PFSK-1 (cell line): ENCODE data around the gene SMAD4.

Experiments
- POLR2AphosphoS5 ChIP-seq: IDR thresholded peaks from 2 replicates; pipeline ENCODE4 v1.6.1; 2012; ENCODE audit warnings: low read depth, mild to moderate bottlenecking, control low read depth, low read length, moderate library complexity
- TAF1 ChIP-seq: IDR thresholded peaks from 2 replicates; pipeline ENCODE4 v1.6.1; 2012; ENCODE audit warnings: low read length, control low read depth, borderline replicate concordance; ENCODE audit not compliant: insufficient read depth
- TF ChIP-seq, protein P1 (sequence below), 2 experiments: IDR thresholded peaks; 2 replicates each; pipeline versions ENCODE4 v1.6.1 to v1.8.0; 2011 to 2012; ENCODE audit warnings: low read depth in 2 of 2, low read length in 2 of 2, control low read depth in 1 of 2, inconsistent platforms in 1 of 2, mild to moderate bottlenecking in 1 of 2, moderate library complexity in 1 of 2; ENCODE audit not compliant: insufficient read depth in 1 of 2

DNA sequence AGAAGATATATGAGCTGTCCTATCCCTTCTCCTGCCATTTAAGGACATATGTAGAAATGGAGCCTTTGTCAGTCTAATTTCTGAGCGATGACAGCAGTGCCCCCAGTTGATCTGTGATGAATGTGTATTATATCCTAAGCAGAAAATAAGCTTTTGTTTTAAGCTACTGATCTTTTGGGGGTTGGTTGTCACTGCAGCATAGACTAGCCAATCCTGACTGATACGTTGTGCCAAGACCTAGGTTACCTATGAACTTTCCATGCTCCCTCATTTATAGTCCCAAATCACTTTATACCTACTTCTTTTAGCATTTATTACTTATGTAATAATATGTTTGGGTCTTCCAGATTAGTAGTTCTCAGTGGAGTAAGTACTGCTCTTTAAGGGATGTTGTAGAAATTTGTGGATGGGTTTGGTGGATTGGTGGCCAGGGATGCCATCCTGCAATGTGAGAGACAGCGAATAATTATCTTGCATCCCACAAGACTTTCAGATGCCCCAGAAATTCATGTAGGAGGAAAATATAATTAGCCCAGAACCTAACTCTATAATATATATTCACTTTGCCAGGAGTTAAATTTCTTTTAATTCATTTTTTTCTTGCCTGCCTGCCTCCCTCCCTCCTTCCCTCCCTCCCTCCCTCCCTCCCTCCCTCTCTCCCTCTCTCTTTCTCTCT lies 11.8 kb downstream of the SMAD4 start:
- TF ChIP-seq POLR2AphosphoS5 (no peak), TAF1 (no peak)
- TF ChIP-seq, protein P1, sequence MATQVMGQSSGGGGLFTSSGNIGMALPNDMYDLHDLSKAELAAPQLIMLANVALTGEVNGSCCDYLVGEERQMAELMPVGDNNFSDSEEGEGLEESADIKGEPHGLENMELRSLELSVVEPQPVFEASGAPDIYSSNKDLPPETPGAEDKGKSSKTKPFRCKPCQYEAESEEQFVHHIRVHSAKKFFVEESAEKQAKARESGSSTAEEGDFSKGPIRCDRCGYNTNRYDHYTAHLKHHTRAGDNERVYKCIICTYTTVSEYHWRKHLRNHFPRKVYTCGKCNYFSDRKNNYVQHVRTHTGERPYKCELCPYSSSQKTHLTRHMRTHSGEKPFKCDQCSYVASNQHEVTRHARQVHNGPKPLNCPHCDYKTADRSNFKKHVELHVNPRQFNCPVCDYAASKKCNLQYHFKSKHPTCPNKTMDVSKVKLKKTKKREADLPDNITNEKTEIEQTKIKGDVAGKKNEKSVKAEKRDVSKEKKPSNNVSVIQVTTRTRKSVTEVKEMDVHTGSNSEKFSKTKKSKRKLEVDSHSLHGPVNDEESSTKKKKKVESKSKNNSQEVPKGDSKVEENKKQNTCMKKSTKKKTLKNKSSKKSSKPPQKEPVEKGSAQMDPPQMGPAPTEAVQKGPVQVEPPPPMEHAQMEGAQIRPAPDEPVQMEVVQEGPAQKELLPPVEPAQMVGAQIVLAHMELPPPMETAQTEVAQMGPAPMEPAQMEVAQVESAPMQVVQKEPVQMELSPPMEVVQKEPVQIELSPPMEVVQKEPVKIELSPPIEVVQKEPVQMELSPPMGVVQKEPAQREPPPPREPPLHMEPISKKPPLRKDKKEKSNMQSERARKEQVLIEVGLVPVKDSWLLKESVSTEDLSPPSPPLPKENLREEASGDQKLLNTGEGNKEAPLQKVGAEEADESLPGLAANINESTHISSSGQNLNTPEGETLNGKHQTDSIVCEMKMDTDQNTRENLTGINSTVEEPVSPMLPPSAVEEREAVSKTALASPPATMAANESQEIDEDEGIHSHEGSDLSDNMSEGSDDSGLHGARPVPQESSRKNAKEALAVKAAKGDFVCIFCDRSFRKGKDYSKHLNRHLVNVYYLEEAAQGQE (IDR thresholded peaks at IDR 0.05; ENCODE audit: insufficient read depth in 1 of 2, low read depth in 2 of 2, low read length in 2 of 2), result no peak
